SJCRH30 (cell line): ENCODE measurements around the gene FANCL. TPM values are rescaled to one million over a fixed set of nuclear protein-coding genes. Genes with fewer than 3 reads are reported as not detected.
"Not testable (repeated sequence)": the region's sequence is repeated elsewhere in the genome, so short reads cannot be mapped to it uniquely, and the experiment has no call there.

ENCODE experiments used
- DNase-seq, 2 experiments: peaks; one replicate each; pipeline ENCODE4 v3.0.0-alpha.2; 2015 to 2020
- H3K27ac ChIP-seq: fragments of 250-450 bp; sonication (Bioruptor Pico); 2 replicates; pipeline ENCODE4 v1.5.1; 2020; ENCODE audit warnings: mild to moderate bottlenecking, moderate library complexity
- H3K27me3 ChIP-seq: fragments of 250-450 bp; sonication (Bioruptor Pico); 2 replicates; pipeline ENCODE4 v1.5.1; 2020; ENCODE audit warnings: mild to moderate bottlenecking, moderate library complexity
- H3K36me3 ChIP-seq: fragments of 250-450 bp; sonication (Bioruptor Pico); 2 replicates; pipeline ENCODE4 v1.5.1; 2020; ENCODE audit warnings: mild to moderate bottlenecking, moderate library complexity
- H3K4me1 ChIP-seq: fragments of 250-450 bp; sonication (Bioruptor Pico); 2 replicates; pipeline ENCODE4 v1.5.1; 2020; ENCODE audit warnings: mild to moderate bottlenecking, moderate library complexity
- H3K4me3 ChIP-seq: fragments of 250-450 bp; sonication (Bioruptor Pico); 2 replicates; pipeline ENCODE4 v1.5.1; 2020; ENCODE audit warnings: mild to moderate bottlenecking, moderate library complexity
- H3K9me3 ChIP-seq: fragments of 250-450 bp; sonication (Bioruptor Pico); replicated peaks from 2 replicates; pipeline ENCODE4 v1.5.1; 2020; ENCODE audit warnings: mild to moderate bottlenecking, moderate library complexity
- total RNA-seq: library from RNA; depleted of rRNA; stranded (reverse); fragments of >200 nt; shearing (Covaris generic); gene quantifications from 2 replicates; pipeline ENCODE4 v1.2.3, GENCODE V29; 2014

FANCL gene
- total RNA-seq, 1 experiment from 2014 or later = 105 TPM

DNA sequence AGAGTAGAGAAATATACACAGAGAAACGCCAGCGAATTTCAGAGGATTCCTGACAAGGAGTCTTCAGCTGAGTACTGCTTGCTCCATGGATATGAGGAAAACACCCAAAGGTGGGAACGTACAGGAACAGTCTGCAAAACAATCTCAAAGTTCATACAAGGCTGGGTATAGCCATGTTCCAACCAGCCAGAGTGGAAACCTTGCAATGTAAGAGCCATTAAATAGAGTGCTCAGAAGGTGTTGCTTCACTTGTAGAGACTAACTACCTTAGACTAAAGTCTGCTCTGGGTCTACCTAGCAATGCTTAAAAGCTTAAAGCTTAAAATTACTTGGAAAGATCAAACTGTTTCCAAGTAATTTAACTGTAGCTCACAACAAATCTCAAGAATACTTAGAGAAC lies 6.0 kb downstream of the FANCL start:
- H3K4me3 ChIP-seq = no peak overlapping the region
- H3K36me3 ChIP-seq = 0 out of 2 replicates have a peak, but pooled peaks cover 3% of the 10 kb centered on the region
- no peak for DNase-seq
- no peaks in the 10 kb centered on the region for H3K27me3 ChIP-seq
- no peak overlapping the region for H3K27ac ChIP-seq
- 0 out of 2 replicates have a peak, but pooled peaks cover 3% of the 10 kb centered on the region for H3K4me1 ChIP-seq
- no peaks in the 10 kb centered on the region for H3K9me3 ChIP-seq

DNA sequence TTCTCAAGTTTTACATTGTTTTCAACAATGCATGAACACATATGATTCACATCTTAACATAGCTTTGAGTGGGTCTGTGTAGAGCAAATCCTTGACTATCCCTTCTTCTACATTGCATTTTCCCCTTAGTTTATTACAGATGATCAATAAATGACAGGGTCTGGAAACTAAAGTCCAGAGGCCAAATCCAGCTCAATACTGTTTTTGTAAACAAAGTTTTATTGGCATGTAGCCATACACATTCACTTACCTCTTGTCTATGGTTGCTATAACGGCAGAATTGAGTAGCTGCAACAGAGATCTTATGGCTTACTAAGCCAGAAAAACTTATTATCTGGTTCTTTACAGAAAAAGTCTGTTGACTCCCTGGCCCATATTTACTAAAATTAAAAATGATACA lies 12.8 kb downstream of the FANCL start:
- Histone ChIP-seq H3K4me3 (no peak overlapping the region), H3K27me3 (no peaks in the 10 kb centered on the region), H3K9me3 (no peaks in the 10 kb centered on the region), H3K36me3 (peaks cover 12% of the 10 kb centered on the region), H3K27ac (no peak overlapping the region), H3K4me1 (no peaks in the 10 kb centered on the region)
- DNase-seq = no peak

DNA sequence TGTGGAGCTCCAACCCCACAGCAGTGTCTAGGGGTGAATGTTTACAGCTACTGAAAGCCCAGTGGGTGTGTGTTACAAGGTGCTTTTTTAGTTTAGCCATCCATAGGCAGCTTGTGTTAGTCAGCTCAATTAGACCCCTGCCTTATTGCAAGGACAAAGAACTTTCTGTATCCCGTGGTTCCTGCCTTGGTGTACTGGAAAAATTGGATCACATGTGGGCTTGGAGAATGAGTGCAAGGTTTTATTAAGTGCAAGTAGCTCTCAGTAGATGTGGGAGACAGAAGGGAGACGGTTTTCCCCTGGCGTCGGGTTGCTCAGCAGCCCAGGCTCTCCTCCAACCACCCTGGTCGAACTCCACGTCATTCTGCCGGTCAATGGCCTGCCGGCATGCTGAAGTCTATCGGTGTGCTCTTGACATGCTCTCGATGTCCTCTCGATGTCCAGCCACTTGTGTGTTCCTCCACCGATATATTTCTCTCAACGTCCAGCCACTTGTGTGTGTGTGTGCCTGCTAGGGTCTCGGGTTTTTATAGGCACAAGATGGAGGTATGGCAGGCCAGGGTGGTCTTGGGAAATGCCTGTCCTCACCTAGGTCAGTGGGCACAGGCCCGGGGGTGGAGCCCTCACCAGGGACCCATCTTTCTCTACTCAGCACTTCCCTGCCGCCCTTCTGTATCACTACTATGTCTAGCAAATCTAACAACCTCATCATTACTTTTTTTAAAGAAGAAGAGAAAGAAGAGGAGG lies 13.8 kb downstream of the FANCL start:
- Histone ChIP-seq H3K27me3 (no peaks in the 10 kb centered on the region), H3K4me3 (no peak overlapping the region), H3K9me3 (no peaks in the 10 kb centered on the region), H3K4me1 (no peaks in the 10 kb centered on the region), H3K36me3 (peaks cover 12% of the 10 kb centered on the region), H3K27ac (no peak overlapping the region)
- no peak for DNase-seq

DNA sequence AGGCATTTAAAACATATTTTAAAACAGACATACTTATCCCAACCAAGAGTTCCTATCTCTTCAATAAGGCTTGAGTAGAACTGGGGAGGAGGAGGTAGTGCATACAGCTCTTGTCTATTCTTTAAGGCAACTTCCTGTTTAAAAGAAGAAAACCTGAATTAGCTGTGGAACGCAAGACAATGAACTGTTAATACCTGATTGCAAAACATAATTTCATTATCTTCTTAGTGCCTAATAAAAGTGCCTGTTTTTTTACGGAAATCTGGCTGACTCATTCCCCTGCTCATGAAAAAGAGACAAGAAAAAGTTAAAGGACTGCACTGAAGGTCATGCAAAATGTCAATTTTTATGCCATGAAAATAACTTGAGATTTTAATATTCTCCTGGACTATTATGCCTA lies 19.2 kb downstream of the FANCL start:
- Histone ChIP-seq H3K27me3 (no peaks in the 10 kb centered on the region), H3K4me3 (no peak overlapping the region)
- no peak for DNase-seq

DNA sequence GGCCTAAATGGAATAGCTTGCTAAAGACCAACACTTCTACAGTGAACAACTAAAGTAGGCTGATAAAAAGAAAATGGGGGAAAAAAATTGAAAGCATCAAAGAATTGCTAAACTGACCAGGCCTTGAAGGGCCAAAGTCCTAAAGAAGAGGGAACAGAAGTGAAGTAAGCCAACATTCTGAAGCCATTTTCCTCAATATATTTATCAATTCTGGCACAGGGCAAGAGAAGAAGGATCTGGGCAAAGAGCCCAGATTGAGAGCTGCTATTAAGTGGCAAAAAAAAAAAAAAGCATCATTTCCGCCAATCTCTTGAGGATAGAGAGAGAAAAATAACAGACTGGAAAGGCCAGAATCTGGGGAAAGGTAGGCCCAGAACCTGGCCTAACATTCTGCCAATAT lies 25.7 kb downstream of the FANCL start:
- H3K36me3 ChIP-seq = peaks cover 75% of the 10 kb centered on the region
- H3K4me1 ChIP-seq = no peaks in the 10 kb centered on the region
- H3K27ac ChIP-seq = no peak overlapping the region
- no peak for DNase-seq
- H3K9me3 ChIP-seq = peaks cover 16% of the 10 kb centered on the region; the same call in 1 of the 2 replicates
- no peak overlapping the region for H3K4me3 ChIP-seq
- no peaks in the 10 kb centered on the region for H3K27me3 ChIP-seq

More for the DNA sequence above, 19.2 kb downstream of the FANCL start:
- Histone ChIP-seq H3K9me3 (0 out of 2 replicates have a peak, but pooled peaks cover 3% of the 10 kb centered on the region), H3K4me1 (no peaks in the 10 kb centered on the region), H3K36me3 (peaks cover 38% of the 10 kb centered on the region), H3K27ac (no peak overlapping the region)

- Histone ChIP-seq H3K36me3 (peaks cover 59% of the 10 kb centered on the region), H3K9me3 (peaks cover 13% of the 10 kb centered on the region; the same call in 1 of the 2 replicates)
- not testable (repeated sequence) for H3K4me1 ChIP-seq, H3K27me3 ChIP-seq, H3K4me3 ChIP-seq, DNase-seq, H3K27ac ChIP-seq
Measured at GRCh38 chr2:58210951-58211568, 30.1 kb downstream of the FANCL start.

- no peak overlapping the region for H3K4me3 ChIP-seq
Measured at GRCh38 chr2:58207189-58207588, 33.9 kb downstream of the FANCL start.

DNA sequence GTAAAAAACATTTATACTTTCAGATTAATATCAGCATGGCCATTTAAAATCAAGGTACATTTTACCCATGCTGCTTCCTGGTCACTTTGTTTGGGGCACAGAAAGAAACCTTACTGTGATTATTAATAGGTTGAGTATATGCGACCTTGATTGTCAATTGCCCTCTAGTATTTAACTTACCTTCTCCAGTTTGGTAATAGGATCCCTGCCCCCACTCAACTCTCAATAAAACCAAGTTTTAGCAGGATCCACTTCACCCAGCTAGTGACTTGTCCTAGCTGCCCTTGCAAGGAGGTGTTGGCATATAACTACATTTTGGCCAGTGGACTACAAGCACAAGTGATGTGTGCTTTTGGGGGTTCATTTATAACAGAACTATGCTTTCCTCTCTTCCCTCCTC lies 34.3 kb downstream of the FANCL start:
- Histone ChIP-seq H3K36me3 (peaks cover 35% of the 10 kb centered on the region), H3K27ac (no peak overlapping the region), H3K4me1 (no peaks in the 10 kb centered on the region), H3K27me3 (no peaks in the 10 kb centered on the region), H3K9me3 (peaks cover 7% of the 10 kb centered on the region; the same call in 1 of the 2 replicates), H3K4me3 (no peak overlapping the region)
- no peak for DNase-seq

More at GRCh38 chr2:58207189-58207588, 33.9 kb downstream of the FANCL start:
- DNase-seq = no peak
- peaks cover 10% of the 10 kb centered on the region; the same call in 1 of the 2 replicates for H3K9me3 ChIP-seq
- H3K36me3 ChIP-seq = peaks cover 37% of the 10 kb centered on the region
- no peaks in the 10 kb centered on the region for H3K27me3 ChIP-seq
- no peaks in the 10 kb centered on the region for H3K4me1 ChIP-seq
- H3K27ac ChIP-seq = no peak overlapping the region

DNA sequence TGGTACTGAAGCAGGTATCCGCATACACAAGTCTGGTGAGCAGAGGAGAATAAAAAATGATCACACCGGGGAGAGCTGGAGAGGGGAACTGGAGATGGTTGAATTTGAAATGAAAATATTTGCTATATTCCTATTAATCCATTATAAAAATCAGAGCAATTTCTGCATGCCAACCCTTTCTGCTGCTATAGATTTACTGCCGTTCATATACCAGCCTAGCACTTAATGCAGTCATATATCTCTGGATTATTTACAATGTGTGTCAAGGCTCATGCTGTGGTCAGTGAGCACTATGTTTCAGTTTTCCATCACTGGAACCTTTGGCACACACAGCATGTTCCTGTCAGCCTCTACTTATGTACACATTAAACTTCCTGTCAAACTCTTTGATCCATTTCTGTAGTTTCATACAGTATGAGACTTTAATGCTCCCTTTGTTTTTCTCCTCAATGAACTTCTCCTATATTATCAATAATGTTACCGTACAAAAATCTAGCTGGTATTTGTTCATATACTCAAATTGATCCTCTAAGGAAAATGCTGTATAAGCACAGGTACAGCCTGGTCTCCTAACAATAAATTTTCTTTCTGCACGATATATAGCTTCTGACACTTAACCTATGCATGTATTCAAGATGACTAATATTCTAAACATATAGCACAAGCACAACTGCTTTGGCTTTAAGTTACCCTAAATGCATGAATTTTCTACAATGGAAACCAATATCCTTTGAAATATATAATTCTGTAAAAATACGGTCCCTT lies 36.7 kb downstream of the FANCL start:
- Histone ChIP-seq H3K27me3 (no peaks in the 10 kb centered on the region), H3K9me3 (no peaks in the 10 kb centered on the region), H3K4me1 (no peaks in the 10 kb centered on the region), H3K4me3 (no peak overlapping the region), H3K27ac (no peak overlapping the region), H3K36me3 (peaks cover 38% of the 10 kb centered on the region)
- no peak for DNase-seq

- no peak for DNase-seq
- H3K9me3 ChIP-seq = no peaks in the 10 kb centered on the region
- H3K36me3 ChIP-seq = peaks cover 39% of the 10 kb centered on the region
- H3K4me1 ChIP-seq = no peaks in the 10 kb centered on the region
- no peaks in the 10 kb centered on the region for H3K27me3 ChIP-seq
- no peak overlapping the region for H3K4me3 ChIP-seq
- no peak overlapping the region for H3K27ac ChIP-seq
Measured at GRCh38 chr2:58203018-58203417, 38.1 kb downstream of the FANCL start.

DNA sequence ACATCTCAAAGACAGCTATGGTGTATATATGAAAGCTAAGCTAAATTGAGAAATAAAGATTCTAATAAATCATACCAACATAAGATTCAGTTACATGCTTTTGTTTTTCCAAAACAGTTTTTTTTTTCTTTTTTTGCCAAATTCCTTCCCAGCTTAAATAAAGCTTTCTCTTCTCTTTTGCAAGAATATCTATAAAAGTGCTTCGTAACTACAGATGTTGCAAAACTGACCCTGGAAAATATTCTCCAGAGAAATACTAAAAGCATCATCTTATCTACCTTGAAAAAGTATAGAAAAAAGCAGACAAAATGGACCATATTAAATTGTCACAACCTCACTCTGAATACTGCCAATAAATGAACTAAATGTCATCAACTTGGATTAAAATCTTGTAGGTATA lies 38.7 kb downstream of the FANCL start:
- H3K27ac ChIP-seq = no peak overlapping the region
- no peaks in the 10 kb centered on the region for H3K9me3 ChIP-seq
- no peak for DNase-seq
- peaks cover 45% of the 10 kb centered on the region for H3K36me3 ChIP-seq
- no peaks in the 10 kb centered on the region for H3K27me3 ChIP-seq
- H3K4me1 ChIP-seq = no peaks in the 10 kb centered on the region
- no peak overlapping the region for H3K4me3 ChIP-seq

GRCh38 chr2:58197894-58198293 lies 43.2 kb downstream of the FANCL start:
- Histone ChIP-seq H3K36me3 (peaks cover 47% of the 10 kb centered on the region), H3K27ac (no peak overlapping the region), H3K27me3 (no peaks in the 10 kb centered on the region), H3K4me1 (no peaks in the 10 kb centered on the region), H3K9me3 (no peaks in the 10 kb centered on the region), H3K4me3 (no peak overlapping the region)
- DNase-seq = no peak

DNA sequence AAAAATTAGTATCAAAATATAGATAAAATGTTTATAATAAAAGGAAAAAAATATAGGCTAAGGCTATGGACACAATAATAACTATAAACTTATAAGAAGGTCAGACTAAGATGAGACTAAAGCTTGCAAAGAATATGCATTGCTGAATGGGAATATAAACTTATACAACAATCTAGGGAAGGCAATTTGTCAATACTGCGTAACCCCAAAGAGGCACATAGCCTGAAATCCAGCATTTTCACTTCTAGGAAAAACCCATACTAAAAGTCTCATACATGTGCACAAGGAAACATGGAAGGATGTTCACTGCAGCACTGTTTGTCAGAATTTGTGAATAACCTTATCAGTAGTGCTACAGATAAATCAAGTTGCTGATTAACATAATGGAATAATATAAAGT lies 45.5 kb downstream of the FANCL start:
- Histone ChIP-seq H3K4me1 (no peaks in the 10 kb centered on the region), H3K27ac (no peak overlapping the region), H3K36me3 (peaks cover 46% of the 10 kb centered on the region), H3K27me3 (no peaks in the 10 kb centered on the region), H3K9me3 (no peaks in the 10 kb centered on the region), H3K4me3 (no peak overlapping the region)
- no peak for DNase-seq

- H3K27me3 ChIP-seq = no peaks in the 10 kb centered on the region
- H3K4me3 ChIP-seq = no peak overlapping the region
- no peak for DNase-seq
- H3K9me3 ChIP-seq = no peaks in the 10 kb centered on the region
- no peaks in the 10 kb centered on the region for H3K4me1 ChIP-seq
- peaks cover 36% of the 10 kb centered on the region for H3K36me3 ChIP-seq
- no peak overlapping the region for H3K27ac ChIP-seq
Measured at GRCh38 chr2:58194458-58194857, 46.7 kb downstream of the FANCL start.

- H3K4me3 ChIP-seq, DNase-seq, H3K4me1 ChIP-seq, H3K27me3 ChIP-seq, H3K27ac ChIP-seq, H3K9me3 ChIP-seq: not testable (repeated sequence)
- peaks cover 24% of the 10 kb centered on the region for H3K36me3 ChIP-seq
Measured at GRCh38 chr2:58187022-58187421, 54.1 kb downstream of the FANCL start.
